RWPE2 (cell line): Measurements from ENCODE around the gene TNFRSF13B.
"Not testable (repeated sequence)": the region's sequence is repeated elsewhere in the genome, so short reads cannot be mapped to it uniquely, and the experiment has no call there.

Experiments
- ATAC-seq: fragments of 200-7000 bp; cut with Tn5 transposase; 3 replicates; pipeline ENCODE4 v1.9.1; 2021; ENCODE audit warnings: low read depth
- DNase-seq: peaks from one replicate; pipeline ENCODE4 v3.0.0-alpha.2; 2020; ENCODE audit warnings: low spot score
- H3K27ac ChIP-seq: fragments of 450-650 bp; 2 replicates; pipeline ENCODE4 v1.5.1; 2017; ENCODE audit warnings: mild to moderate bottlenecking; ENCODE audit not compliant: poor library complexity, severe bottlenecking
- H3K27me3 ChIP-seq: fragments of 250-450 bp; sonication (Bioruptor Pico); 2 replicates; pipeline ENCODE4 v1.5.1; 2021; ENCODE audit warnings: mild to moderate bottlenecking, moderate library complexity; ENCODE audit not compliant: insufficient read depth, poor library complexity, severe bottlenecking
- H3K36me3 ChIP-seq: fragments of 250-450 bp; sonication (Bioruptor Pico); 2 replicates; pipeline ENCODE4 v1.5.1; 2020; ENCODE audit warnings: low read depth, mild to moderate bottlenecking, moderate library complexity
- H3K4me1 ChIP-seq: fragments of 250-450 bp; sonication (Bioruptor Pico); 2 replicates; pipeline ENCODE4 v1.5.1; 2021; ENCODE audit warnings: mild to moderate bottlenecking, moderate library complexity; ENCODE audit not compliant: insufficient read depth, poor library complexity, severe bottlenecking
- H3K4me3 ChIP-seq: fragments of 250-450 bp; sonication (Bioruptor Pico); 2 replicates; pipeline ENCODE4 v1.5.1; 2021; ENCODE audit warnings: mild to moderate bottlenecking, moderate library complexity; ENCODE audit not compliant: severe bottlenecking
- H3K9me3 ChIP-seq: fragments of 250-450 bp; sonication (Bioruptor Pico); 2 replicates; pipeline ENCODE4 v1.5.1; 2021; ENCODE audit warnings: mild to moderate bottlenecking, moderate library complexity; ENCODE audit not compliant: severe bottlenecking
- CTCF ChIP-seq: fragments of 450-650 bp; IDR thresholded peaks from one replicate; pipeline ENCODE4 v1.5.1; 2017; ENCODE audit warnings: mild to moderate bottlenecking, moderate library complexity; ENCODE audit not compliant: poor library complexity, severe bottlenecking

TNFRSF13B gene

GRCh38 chr17:17015230-17015629 lies 43.3 kb upstream of the TNFRSF13B start:
- peaks cover 48% of the 10 kb centered on the region for H3K4me1 ChIP-seq
- H3K36me3 ChIP-seq, result no peaks in the 10 kb centered on the region
- TF ChIP-seq CTCF, result no peak
- H3K9me3 ChIP-seq, result no peaks in the 10 kb centered on the region
- DNase-seq (no peak), ATAC-seq (no peak)
- peak overlapping the region; percentile 94 for H3K27ac ChIP-seq
- no peaks in the 10 kb centered on the region for H3K27me3 ChIP-seq
- H3K4me3 ChIP-seq, result no peak overlapping the region

- H3K4me1 ChIP-seq, result peaks cover 46% of the 10 kb centered on the region
- H3K27ac ChIP-seq, result peak overlapping the region; percentile 94
- not testable (repeated sequence) for H3K4me3 ChIP-seq
Observed at GRCh38 chr17:17014748-17015124, 42.8 kb upstream of the TNFRSF13B start.

GRCh38 chr17:17013828-17014747 lies 42.2 kb upstream of the TNFRSF13B start:
- not testable (repeated sequence) for H3K36me3 ChIP-seq, DNase-seq, ATAC-seq, H3K4me3 ChIP-seq, H3K27me3 ChIP-seq, H3K9me3 ChIP-seq
- Histone ChIP-seq H3K27ac (peak overlapping the region; percentile 94), H3K4me1 (peaks cover 43% of the 10 kb centered on the region)
- TF ChIP-seq CTCF, result peak; percentile 22

More at GRCh38 chr17:17014748-17015124, 42.8 kb upstream of the TNFRSF13B start:
- ATAC-seq (peak; percentile 62), DNase-seq (peak; percentile 92)
- H3K27me3 ChIP-seq, H3K9me3 ChIP-seq, H3K36me3 ChIP-seq: not testable (repeated sequence)
- TF ChIP-seq CTCF, result peak; percentile 11

GRCh38 chr17:17011043-17011907 lies 39.4 kb upstream of the TNFRSF13B start:
- H3K27me3 ChIP-seq, H3K9me3 ChIP-seq, DNase-seq, H3K4me3 ChIP-seq, H3K36me3 ChIP-seq: not testable (repeated sequence)
- Histone ChIP-seq H3K27ac (peak overlapping the region; percentile 29), H3K4me1 (peaks cover 27% of the 10 kb centered on the region)
- ATAC-seq, result peak; percentile 46

GRCh38 chr17:17010545-17011034 lies 38.7 kb upstream of the TNFRSF13B start:
- not testable (repeated sequence) for H3K27me3 ChIP-seq, H3K36me3 ChIP-seq, H3K9me3 ChIP-seq, DNase-seq, H3K4me3 ChIP-seq, H3K27ac ChIP-seq
- H3K4me1 ChIP-seq, result peaks cover 22% of the 10 kb centered on the region
- peak; percentile 79 for ATAC-seq
